Measurements from ENCODE around the gene PLIN4. TPM values are rescaled to one million over a fixed set of nuclear protein-coding genes. Genes with fewer than 3 reads are reported as not detected.
A peak's percentile ranks its signal among the peaks of the same experiment; 100 is the strongest.

PLIN4 gene
- total and polyA plus RNA-seq, 3 experiments from 2014 or later: 0.04 to 0.15 TPM; not detected in 1

DNA sequence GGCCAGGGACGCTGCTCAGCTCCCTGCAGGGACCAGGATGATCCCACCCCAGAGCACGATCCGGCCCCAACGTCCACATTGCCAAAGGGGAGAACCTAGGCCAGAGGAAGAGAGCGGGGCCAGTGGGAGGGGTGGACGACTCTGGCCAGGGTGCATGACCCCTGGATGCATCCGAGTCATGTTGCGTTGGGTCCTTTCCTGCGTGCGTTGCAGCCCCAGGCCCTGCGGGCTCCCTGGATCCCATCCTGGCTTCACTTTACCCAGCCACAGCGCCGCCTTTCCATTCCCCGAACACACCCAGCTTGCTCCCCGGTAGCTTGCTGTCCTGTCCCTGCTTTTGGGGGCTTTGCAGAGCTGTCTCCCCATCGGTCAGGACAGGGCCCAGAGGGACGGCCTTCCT is 10.5 kb downstream of the PLIN4 start:
- H3K36me3 Mint-ChIP-seq: peaks cover 3 to 23% (median 4%) of the 10 kb centered on the region in 3 donors
- no peaks in the 10 kb centered on the region for H3K9me3 ChIP-seq (ENCODE audit: low read length)
- H3K4me1 Mint-ChIP-seq: no peaks in the 10 kb centered on the region
- no peak for DNase-seq
- H3K27me3 Mint-ChIP-seq: no peaks in the 10 kb centered on the region
- no peak overlapping the region for H3K27ac Mint-ChIP-seq
- H3K4me3 Mint-ChIP-seq: no peak overlapping the region
- no peaks in the 10 kb centered on the region for H3K27me3 ChIP-seq (ENCODE audit: insufficient read depth, low read length, poor library complexity, severe bottlenecking)
- no peaks in the 10 kb centered on the region for H3K9me3 Mint-ChIP-seq
- H3K4me3 ChIP-seq (ENCODE audit: low read length): no peak overlapping the region
- ChIA-PET POLR2A (no interaction called here), CTCF (no interaction called here)
- no peaks in the 10 kb centered on the region for H3K36me3 ChIP-seq (ENCODE audit: insufficient read depth, low read length)
- H3K4me1 ChIP-seq (ENCODE audit: insufficient read depth, low read length): no peaks in the 10 kb centered on the region
- H3K27ac ChIP-seq (ENCODE audit: low read depth, low read length): no peak overlapping the region

DNA sequence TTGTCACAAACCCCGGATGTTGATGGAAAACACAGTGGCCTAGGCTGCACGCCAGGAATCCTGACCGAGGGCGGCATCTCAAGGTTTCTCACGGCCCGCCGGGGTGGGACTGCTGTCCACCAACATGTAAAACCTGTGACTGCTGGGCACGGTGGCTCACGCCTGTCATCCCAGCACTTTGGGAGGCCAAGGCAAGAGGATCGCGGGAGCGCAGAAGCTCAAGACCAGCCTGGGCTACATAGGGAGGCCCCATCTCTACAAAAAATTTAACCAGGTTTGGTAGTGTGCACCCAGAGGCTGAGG is 11.2 kb downstream of the PLIN4 start:
- H3K9me3 ChIP-seq (ENCODE audit: low read length): no peaks in the 10 kb centered on the region
- Mint-ChIP-seq H3K36me3 (peaks cover 3 to 30% (median 4%) of the 10 kb centered on the region in 3 donors), H3K4me3 (no peak overlapping the region), H3K27me3 (no peaks in the 10 kb centered on the region), H3K9me3 (no peaks in the 10 kb centered on the region), H3K4me1 (no peaks in the 10 kb centered on the region), H3K27ac (no peak overlapping the region)
- H3K36me3 ChIP-seq (ENCODE audit: insufficient read depth, low read length): no peaks in the 10 kb centered on the region
- CTCF ChIA-PET: no interaction called here
- DNase-seq: no peak
- no peak overlapping the region for H3K27ac ChIP-seq (ENCODE audit: low read depth, low read length)
- POLR2A ChIA-PET: no interaction called here
- H3K27me3 ChIP-seq (ENCODE audit: insufficient read depth, low read length, poor library complexity, severe bottlenecking): no peaks in the 10 kb centered on the region
- no peaks in the 10 kb centered on the region for H3K4me1 ChIP-seq (ENCODE audit: insufficient read depth, low read length)
- no peak overlapping the region for H3K4me3 ChIP-seq (ENCODE audit: low read length)

DNA sequence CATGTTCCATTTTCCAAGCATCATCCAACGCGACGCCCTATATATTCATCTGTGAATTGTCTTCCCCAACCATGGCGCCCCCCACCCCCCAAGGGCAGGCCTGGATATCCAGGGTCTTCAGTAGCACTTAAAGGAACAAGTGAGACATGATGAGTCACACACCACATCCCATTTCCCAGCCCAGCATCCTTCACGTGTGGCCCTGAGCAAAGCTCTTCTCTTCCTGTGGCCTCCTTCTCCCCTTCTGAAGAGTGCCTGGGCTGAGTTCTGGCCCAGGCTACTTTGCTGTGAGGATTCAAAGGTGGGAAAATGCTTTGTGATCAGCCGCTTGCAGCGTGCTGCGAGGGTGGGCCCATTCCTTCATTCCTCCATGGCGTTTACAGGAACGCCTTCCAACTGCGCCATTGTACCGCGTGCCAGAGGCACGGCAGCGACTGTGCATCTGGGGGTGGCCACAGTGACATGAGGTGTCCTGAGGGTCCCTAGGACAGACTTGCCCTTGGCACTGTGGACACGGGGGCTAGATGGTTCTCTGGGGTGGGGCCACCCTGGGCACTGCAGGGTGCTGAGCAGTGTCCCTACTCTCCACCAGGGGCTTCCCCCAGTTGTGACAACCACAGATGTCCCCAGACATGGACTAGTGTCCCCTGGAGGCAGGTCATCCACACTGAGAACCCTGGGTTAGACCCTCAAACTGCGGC is 11.7 kb downstream of the PLIN4 start:
- H3K9me3 ChIP-seq (ENCODE audit: low read length): no peaks in the 10 kb centered on the region
- ChIA-PET CTCF (no interaction called here), POLR2A (no interaction called here)
- H3K27ac ChIP-seq (ENCODE audit: low read depth, low read length): no peak overlapping the region
- H3K27ac Mint-ChIP-seq: peak overlapping the region in 2 of 8 donors; percentile 59 to 89
- H3K9me3 Mint-ChIP-seq: no peaks in the 10 kb centered on the region
- H3K4me3 Mint-ChIP-seq: peak overlapping the region in 1 of 7 donors; percentile 77
- no peaks in the 10 kb centered on the region for H3K27me3 Mint-ChIP-seq
- no peak for DNase-seq
- no peaks in the 10 kb centered on the region for H3K4me1 ChIP-seq (ENCODE audit: insufficient read depth, low read length)
- no peaks in the 10 kb centered on the region for H3K27me3 ChIP-seq (ENCODE audit: insufficient read depth, low read length, poor library complexity, severe bottlenecking)
- H3K36me3 ChIP-seq (ENCODE audit: insufficient read depth, low read length): no peaks in the 10 kb centered on the region
- H3K36me3 Mint-ChIP-seq: peaks cover 3 to 32% (median 4%) of the 10 kb centered on the region in 3 donors
- H3K4me3 ChIP-seq (ENCODE audit: low read length): no peak overlapping the region
- no peaks in the 10 kb centered on the region for H3K4me1 Mint-ChIP-seq

DNA sequence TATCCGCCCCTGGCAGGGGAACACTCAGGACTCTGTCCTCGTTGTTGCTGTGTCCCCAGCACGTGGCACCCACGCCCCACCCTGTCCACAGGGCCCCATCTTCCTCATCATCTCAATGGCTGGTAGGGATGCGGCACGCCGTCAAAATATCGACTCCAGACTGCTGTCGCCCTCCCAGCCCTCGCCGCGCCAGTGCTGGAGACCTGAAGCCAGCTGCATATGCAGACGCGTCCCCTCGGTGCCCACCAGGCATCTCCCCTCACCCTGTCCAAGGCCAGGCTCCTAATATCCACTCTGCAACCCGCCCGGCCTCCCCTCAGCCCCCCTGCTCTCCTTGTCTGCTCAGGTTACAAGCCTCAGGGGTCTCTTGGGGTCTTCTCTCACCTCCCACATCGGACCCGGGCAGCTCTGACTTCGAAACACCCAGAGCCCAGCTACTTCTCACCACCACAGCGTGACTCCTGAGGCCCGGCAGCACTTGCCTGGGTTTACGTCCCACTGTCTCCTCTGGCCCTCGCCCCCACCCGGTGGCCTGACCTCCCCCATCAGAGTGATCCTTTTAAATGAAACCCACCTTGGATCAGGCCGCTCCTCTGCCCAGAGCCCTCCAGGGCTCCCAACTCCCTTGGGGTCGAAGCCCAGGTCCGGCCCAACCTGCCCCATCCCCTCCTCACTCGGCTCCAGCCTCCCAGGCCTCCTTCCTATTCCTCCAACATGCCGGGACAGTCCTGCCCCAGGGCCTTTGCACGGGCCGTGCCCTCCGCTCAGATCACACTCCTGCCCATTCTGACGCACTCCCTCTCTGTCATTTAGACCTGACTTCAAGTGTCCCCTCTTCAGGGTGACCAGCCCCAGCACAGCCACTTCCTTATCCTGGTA is 12.5 kb downstream of the PLIN4 start:
- Mint-ChIP-seq H3K4me1 (no peaks in the 10 kb centered on the region), H3K4me3 (no peak overlapping the region), H3K36me3 (peaks cover 3 to 34% (median 4%) of the 10 kb centered on the region in 3 donors), H3K27ac (peak overlapping the region in 1 of 8 donors; percentile 89), H3K27me3 (no peaks in the 10 kb centered on the region), H3K9me3 (no peaks in the 10 kb centered on the region)
- ChIA-PET POLR2A (no interaction called here), CTCF (no interaction called here)
- Histone ChIP-seq H3K4me1 (ENCODE audit: insufficient read depth, low read length) (no peaks in the 10 kb centered on the region), H3K36me3 (ENCODE audit: insufficient read depth, low read length) (no peaks in the 10 kb centered on the region), H3K4me3 (ENCODE audit: low read length) (no peak overlapping the region), H3K27ac (ENCODE audit: low read depth, low read length) (no peak overlapping the region), H3K9me3 (ENCODE audit: low read length) (no peaks in the 10 kb centered on the region), H3K27me3 (ENCODE audit: insufficient read depth, low read length, poor library complexity, severe bottlenecking) (no peaks in the 10 kb centered on the region)
- no peak for DNase-seq

DNA sequence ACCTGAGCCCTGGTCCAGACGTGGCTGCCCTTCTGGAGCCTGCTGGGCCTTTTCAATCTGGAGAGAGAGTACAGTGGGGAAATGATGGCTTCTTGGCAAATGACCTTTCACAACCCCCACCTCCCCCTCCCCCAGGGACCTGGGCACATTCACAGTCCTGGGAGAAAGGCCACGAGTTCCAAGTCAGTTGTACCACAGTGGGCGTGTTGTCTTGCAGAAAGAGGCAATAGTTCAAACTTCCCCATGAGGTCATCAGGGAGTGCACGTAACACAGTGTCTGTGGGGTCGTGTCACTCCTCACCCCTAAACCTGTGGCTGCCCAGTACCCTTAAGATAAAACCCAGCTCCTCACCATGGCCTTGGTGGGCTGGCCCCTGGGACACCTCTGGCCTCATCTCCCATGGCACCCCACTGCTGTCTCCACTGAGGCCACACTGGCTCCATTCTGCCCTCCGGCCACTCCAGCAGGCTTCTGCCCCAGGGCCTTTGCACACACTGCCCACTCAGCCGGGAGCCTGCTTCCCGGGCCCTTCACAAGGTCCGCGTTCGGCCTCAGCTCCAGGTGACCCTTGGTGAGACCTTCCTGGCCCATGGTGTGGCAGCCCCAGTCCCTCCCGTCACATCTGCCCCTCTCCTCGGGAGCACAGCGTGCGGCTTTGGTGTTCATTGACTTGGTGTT is 13.3 kb downstream of the PLIN4 start:
- H3K9me3 ChIP-seq (ENCODE audit: low read length): no peaks in the 10 kb centered on the region
- H3K27me3 ChIP-seq (ENCODE audit: insufficient read depth, low read length, poor library complexity, severe bottlenecking): no peaks in the 10 kb centered on the region
- Mint-ChIP-seq H3K9me3 (no peaks in the 10 kb centered on the region), H3K27ac (no peak overlapping the region), H3K4me3 (no peak overlapping the region), H3K4me1 (no peaks in the 10 kb centered on the region), H3K27me3 (no peaks in the 10 kb centered on the region), H3K36me3 (peaks cover 3 to 39% (median 4%) of the 10 kb centered on the region in 3 donors)
- H3K27ac ChIP-seq (ENCODE audit: low read depth, low read length): no peak overlapping the region
- no peak overlapping the region for H3K4me3 ChIP-seq (ENCODE audit: low read length)
- CTCF ChIA-PET: no interaction called here
- H3K4me1 ChIP-seq (ENCODE audit: insufficient read depth, low read length): no peaks in the 10 kb centered on the region
- POLR2A ChIA-PET: no interaction called here
- no peak for DNase-seq
- no peaks in the 10 kb centered on the region for H3K36me3 ChIP-seq (ENCODE audit: insufficient read depth, low read length)

DNA sequence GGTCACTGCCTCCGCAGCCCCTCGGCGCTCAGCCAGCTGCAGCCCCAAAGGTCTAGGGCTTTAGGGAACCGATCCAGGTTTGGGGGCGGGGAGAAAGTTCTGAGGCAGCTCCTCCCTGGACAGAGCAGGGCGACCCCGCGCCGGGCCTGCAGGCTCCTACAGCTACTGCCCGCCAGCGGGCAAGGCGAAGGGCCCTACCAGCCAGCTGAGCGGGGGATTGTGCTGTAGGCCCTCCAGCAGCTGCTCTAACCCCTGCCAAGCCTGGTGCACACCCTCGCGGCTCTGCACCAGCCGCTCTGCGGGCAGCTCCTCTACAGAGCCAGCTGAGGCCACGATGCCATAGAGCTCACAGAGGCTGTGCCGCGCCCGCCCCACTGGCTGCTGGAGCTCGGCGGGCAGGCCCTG is 14.0 kb downstream of the PLIN4 start:
- Histone ChIP-seq H3K36me3 (ENCODE audit: insufficient read depth, low read length) (no peaks in the 10 kb centered on the region), H3K4me3 (ENCODE audit: low read length) (no peak overlapping the region), H3K9me3 (ENCODE audit: low read length) (no peaks in the 10 kb centered on the region), H3K27me3 (ENCODE audit: insufficient read depth, low read length, poor library complexity, severe bottlenecking) (no peaks in the 10 kb centered on the region), H3K27ac (ENCODE audit: low read depth, low read length) (no peak overlapping the region), H3K4me1 (ENCODE audit: insufficient read depth, low read length) (no peaks in the 10 kb centered on the region)
- no peaks in the 10 kb centered on the region for H3K27me3 Mint-ChIP-seq
- ChIA-PET CTCF (no interaction called here), POLR2A (interaction anchor here (0.6 kb wide), 1 partner anchor 1581 kb away, joined by 3 read pairs; no protein-coding TSS in a partner anchor)
- H3K4me1 Mint-ChIP-seq: no peaks in the 10 kb centered on the region
- no peak overlapping the region for H3K27ac Mint-ChIP-seq
- no peak overlapping the region for H3K4me3 Mint-ChIP-seq
- H3K36me3 Mint-ChIP-seq: peaks cover 3 to 45% (median 4%) of the 10 kb centered on the region in 3 donors
- H3K9me3 Mint-ChIP-seq: no peaks in the 10 kb centered on the region
- no peak for DNase-seq

DNA sequence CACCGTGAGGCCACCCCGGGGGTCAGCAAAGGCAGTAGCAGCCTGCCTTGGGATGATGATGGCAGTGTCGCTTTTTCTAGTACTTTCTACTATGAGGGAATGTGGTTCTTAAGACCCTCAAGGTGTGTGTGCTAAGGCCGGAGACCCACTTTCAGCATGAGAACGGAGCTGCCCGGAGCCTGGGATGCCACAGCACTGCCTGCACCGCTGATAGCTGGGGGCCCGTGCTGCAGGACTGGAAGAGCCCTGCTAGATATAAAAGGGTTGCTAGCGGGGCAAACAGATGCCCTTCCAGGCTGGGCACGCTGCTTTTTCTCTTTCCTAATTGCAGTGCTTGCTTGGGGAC is 14.5 kb downstream of the PLIN4 start:
- Histone ChIP-seq H3K27me3 (ENCODE audit: insufficient read depth, low read length, poor library complexity, severe bottlenecking) (no peaks in the 10 kb centered on the region), H3K27ac (ENCODE audit: low read depth, low read length) (no peak overlapping the region), H3K9me3 (ENCODE audit: low read length) (no peaks in the 10 kb centered on the region), H3K4me1 (ENCODE audit: insufficient read depth, low read length) (no peaks in the 10 kb centered on the region), H3K4me3 (ENCODE audit: low read length) (no peak overlapping the region), H3K36me3 (ENCODE audit: insufficient read depth, low read length) (no peaks in the 10 kb centered on the region)
- no peak overlapping the region for H3K4me3 Mint-ChIP-seq
- H3K36me3 Mint-ChIP-seq: peaks cover 3 to 49% (median 4%) of the 10 kb centered on the region in 3 donors
- H3K9me3 Mint-ChIP-seq: no peaks in the 10 kb centered on the region
- ChIA-PET CTCF (no interaction called here), POLR2A (interaction anchor here (0.6 kb wide), 1 partner anchor 1581 kb away, joined by 3 read pairs; no protein-coding TSS in a partner anchor)
- DNase-seq: no peak
- no peak overlapping the region for H3K27ac Mint-ChIP-seq
- no peaks in the 10 kb centered on the region for H3K4me1 Mint-ChIP-seq
- no peaks in the 10 kb centered on the region for H3K27me3 Mint-ChIP-seq

DNA sequence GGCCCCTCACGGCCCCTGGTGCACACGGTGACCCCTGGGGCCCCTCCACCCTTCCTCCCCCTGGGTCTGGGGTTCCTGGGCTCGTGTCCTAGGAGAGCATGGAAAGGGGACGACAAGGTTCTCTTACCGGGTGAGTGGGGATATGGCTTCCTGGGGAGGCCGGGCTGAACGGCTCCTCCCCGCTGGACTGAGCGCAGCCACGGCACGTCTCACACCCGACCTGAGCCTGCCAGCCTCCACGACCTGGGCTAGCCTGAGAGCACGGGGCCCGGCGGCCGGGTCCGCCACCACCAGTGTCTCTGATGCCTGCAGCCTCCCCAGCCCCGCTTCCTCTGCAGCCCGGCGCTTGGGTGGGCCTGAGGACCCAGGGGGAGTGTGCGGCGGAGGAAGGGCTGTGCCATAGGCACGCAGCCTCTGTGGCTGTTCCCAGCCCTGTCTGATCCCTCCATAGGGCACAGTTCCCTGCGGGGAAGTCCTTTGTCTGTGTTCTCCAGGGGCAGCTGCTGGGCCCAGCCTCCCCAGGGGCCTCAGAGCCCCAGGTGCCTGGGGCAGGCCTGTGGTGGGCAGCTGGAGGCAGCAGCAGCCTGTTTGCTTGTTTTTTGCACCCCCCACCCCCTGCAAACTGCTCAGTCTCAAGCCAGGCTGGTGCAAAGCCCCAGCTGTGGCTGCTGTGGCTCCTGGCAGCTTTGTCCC is 15.0 kb downstream of the PLIN4 start:
- ChIA-PET POLR2A (no interaction called here), CTCF (no interaction called here)
- H3K4me3 ChIP-seq (ENCODE audit: low read length): no peak overlapping the region
- no peaks in the 10 kb centered on the region for H3K4me1 Mint-ChIP-seq
- no peaks in the 10 kb centered on the region for H3K9me3 ChIP-seq (ENCODE audit: low read length)
- H3K27me3 ChIP-seq (ENCODE audit: insufficient read depth, low read length, poor library complexity, severe bottlenecking): no peaks in the 10 kb centered on the region
- no peak for DNase-seq
- no peak overlapping the region for H3K27ac ChIP-seq (ENCODE audit: low read depth, low read length)
- H3K4me3 Mint-ChIP-seq: no peak overlapping the region
- H3K27me3 Mint-ChIP-seq: no peaks in the 10 kb centered on the region
- no peaks in the 10 kb centered on the region for H3K36me3 ChIP-seq (ENCODE audit: insufficient read depth, low read length)
- H3K36me3 Mint-ChIP-seq: peaks cover 3 to 54% (median 4%) of the 10 kb centered on the region in 3 donors
- no peaks in the 10 kb centered on the region for H3K4me1 ChIP-seq (ENCODE audit: insufficient read depth, low read length)
- no peaks in the 10 kb centered on the region for H3K9me3 Mint-ChIP-seq
- no peak overlapping the region for H3K27ac Mint-ChIP-seq

Measured in CD8-positive, alpha-beta memory T cell (primary cell).